Testis (tissue), 3 donors: Measurements from ENCODE around the gene EMC6. TPM values are rescaled to one million over a fixed set of nuclear protein-coding genes. Genes with fewer than 3 reads are reported as not detected.

Experiments used
- DNase-seq: peaks from one replicate; pipeline ENCODE4 v3.0.0-alpha.2; 2019
- H3K27ac ChIP-seq, 2 donors: fragments of 200-600 bp; sonication (generic); one replicate each; pipeline ENCODE4 v1.5.1; 2019
- H3K27me3 ChIP-seq: fragments of 200-600 bp; sonication (generic); one replicate; pipeline ENCODE4 v1.5.1; 2019
- H3K36me3 ChIP-seq: fragments of 200-600 bp; sonication (generic); one replicate; pipeline ENCODE4 v1.5.1; 2017; ENCODE audit warnings: low read depth; ENCODE audit errors: missing control alignments
- H3K4me1 ChIP-seq: fragments of 200-600 bp; sonication (generic); one replicate; pipeline ENCODE4 v1.5.1; 2019
- H3K4me3 ChIP-seq, 2 donors: fragments of 200-600 bp; sonication (generic); one replicate each; pipeline ENCODE4 v1.5.1; 2017 to 2019
- H3K9me3 ChIP-seq: fragments of 200-600 bp; sonication (generic); one replicate; pipeline ENCODE4 v1.5.1; 2017
- POLR2A ChIP-seq: fragments of 450-650 bp; IDR thresholded peaks from one replicate; pipeline ENCODE4 v1.6.1; 2017; ENCODE audit warnings: antibody characterized with exemption, mild to moderate bottlenecking, moderate library complexity
- WGBS, 2 donors: methylation state at CpG; one replicate each; pipeline ENCODE4 v1.1.5; 2018; 5-methylcytosine and 5-hydroxymethylcytosine counted together
- intact Hi-C: fragments of 100-400 bp; cut with DNase I; formaldehyde crosslinking; loops from one replicate; pipeline ENCODE4 v1.15.1; 2023; ENCODE audit warnings: low total_unique reads
- polyA plus RNA-seq: library from polyadenylated mRNA; stranded (reverse); fragments of 350-450 nt; fragmentation: Illumina TruSeq; extraction: RNeasy Lipid Tissue Mini Kit (QIAGEN cat#74804); gene quantifications from one replicate; pipeline ENCODE4 v1.2.3, GENCODE V29; 2014; ENCODE audit warnings: low read depth, low replicate concordance; ENCODE audit not compliant: insufficient read depth
- total RNA-seq, 2 donors: library from RNA; depleted of rRNA; stranded (reverse); fragments of >200 nt; gene quantifications; one replicate each; pipeline ENCODE4 v1.2.3, GENCODE V29; 2016
- TF ChIP-seq, protein P1 (sequence below), 3 experiments: fragments of 450-650 bp in 2 of 3; fragments of 200-600 bp in 1 of 3; sonication (generic) in 1 of 3; IDR thresholded peaks; one replicate each; pipeline ENCODE4 v1.5.1; 2016 to 2019; ENCODE audit warnings: antibody characterized with exemption in 3 of 3, mild to moderate bottlenecking in 2 of 3, moderate library complexity in 1 of 3

Gene EMC6
- total and polyA plus RNA-seq, 3 donors from 2014 or later = 39.0 to 74.1 (median 46.5) TPM

DNA sequence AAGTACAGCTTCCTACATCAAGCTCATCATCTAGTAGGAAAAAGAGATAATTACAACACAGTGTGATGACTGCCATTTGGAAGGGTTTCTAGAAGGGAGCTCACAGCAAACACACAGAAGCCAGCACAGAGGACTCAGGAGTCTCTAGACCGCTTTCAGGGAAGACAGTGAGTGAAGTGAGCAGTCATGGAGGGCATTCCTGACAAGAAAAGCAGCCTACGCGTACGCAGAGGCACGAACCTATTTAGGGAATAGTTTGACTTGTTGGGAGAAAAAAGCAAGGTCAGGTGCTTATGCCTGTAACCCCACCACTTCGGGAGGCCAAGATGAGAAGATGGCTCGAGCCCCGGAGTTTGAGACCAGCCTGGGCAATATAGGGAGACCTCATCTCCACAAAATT is 46.7 kb downstream of the EMC6 start:
- Histone ChIP-seq H3K4me3 (no peak overlapping the region), H3K9me3 (no peaks in the 10 kb centered on the region), H3K27me3 (no peaks in the 10 kb centered on the region), H3K27ac (no peak overlapping the region), H3K36me3 (no peaks in the 10 kb centered on the region), H3K4me1 (no peaks in the 10 kb centered on the region)
- TF ChIP-seq, protein P1, sequence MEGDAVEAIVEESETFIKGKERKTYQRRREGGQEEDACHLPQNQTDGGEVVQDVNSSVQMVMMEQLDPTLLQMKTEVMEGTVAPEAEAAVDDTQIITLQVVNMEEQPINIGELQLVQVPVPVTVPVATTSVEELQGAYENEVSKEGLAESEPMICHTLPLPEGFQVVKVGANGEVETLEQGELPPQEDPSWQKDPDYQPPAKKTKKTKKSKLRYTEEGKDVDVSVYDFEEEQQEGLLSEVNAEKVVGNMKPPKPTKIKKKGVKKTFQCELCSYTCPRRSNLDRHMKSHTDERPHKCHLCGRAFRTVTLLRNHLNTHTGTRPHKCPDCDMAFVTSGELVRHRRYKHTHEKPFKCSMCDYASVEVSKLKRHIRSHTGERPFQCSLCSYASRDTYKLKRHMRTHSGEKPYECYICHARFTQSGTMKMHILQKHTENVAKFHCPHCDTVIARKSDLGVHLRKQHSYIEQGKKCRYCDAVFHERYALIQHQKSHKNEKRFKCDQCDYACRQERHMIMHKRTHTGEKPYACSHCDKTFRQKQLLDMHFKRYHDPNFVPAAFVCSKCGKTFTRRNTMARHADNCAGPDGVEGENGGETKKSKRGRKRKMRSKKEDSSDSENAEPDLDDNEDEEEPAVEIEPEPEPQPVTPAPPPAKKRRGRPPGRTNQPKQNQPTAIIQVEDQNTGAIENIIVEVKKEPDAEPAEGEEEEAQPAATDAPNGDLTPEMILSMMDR (IDR thresholded peaks at IDR 0.05) = no peak
- no peak for TF ChIP-seq POLR2A
- 82 to 92% methylated on average over 8 of the region's 8 CpGs for WGBS, 2 donors
- intact Hi-C loops = no loop called here
- no peak for DNase-seq

DNA sequence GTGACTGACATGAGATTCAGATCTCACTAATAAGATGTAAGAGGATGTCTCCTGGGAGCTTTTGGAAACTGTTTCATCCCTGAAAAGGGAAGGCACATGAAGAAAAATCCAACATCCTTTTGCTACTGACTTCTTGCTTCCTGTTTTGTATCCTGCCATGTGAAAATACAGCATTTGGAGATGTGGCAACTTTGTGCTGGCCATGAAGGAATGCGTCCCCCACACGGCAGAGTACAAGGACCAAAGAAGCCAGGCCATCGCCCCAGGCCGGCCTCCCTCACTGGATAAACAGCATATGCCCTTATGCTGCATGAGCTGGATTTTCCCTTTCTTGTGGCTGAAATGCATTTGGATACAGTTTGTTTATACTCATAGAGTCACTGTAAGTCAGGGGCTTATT is 49.6 kb downstream of the EMC6 start:
- no peak for DNase-seq
- H3K4me3 ChIP-seq = no peak overlapping the region
- H3K9me3 ChIP-seq = no peaks in the 10 kb centered on the region
- TF ChIP-seq, protein P1 (IDR thresholded peaks at IDR 0.05) = no peak
- TF ChIP-seq POLR2A = no peak
- H3K36me3 ChIP-seq = no peaks in the 10 kb centered on the region
- no peak overlapping the region for H3K27ac ChIP-seq
- peaks cover 7% of the 10 kb centered on the region for H3K4me1 ChIP-seq
- intact Hi-C loops = no loop called here
- WGBS, 2 donors = 76 to 86% methylated on average over 4 of the region's 4 CpGs
- H3K27me3 ChIP-seq = no peaks in the 10 kb centered on the region

DNA sequence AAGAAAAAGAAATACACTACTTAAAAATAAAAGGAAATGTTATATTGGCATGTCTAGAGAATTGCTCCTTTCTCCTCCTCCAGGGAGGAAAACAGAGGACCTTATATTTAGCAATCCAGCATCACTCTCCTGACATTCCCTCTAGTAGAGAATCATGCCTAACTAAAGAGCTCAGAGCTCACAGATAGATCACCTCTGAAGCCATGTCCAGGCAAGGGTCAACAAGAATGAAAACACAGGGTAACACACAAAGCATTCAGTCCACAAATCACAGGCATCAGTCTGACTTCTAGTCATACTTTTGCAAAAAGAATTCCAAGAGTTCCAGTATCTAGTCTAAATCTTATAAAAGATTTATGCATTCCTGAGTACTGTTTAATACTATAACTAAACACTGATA is 50.7 kb downstream of the EMC6 start:
- TF ChIP-seq, protein P1 (IDR thresholded peaks at IDR 0.05) = no peak
- no peak for TF ChIP-seq POLR2A
- no peak overlapping the region for H3K27ac ChIP-seq
- H3K9me3 ChIP-seq = no peaks in the 10 kb centered on the region
- H3K4me3 ChIP-seq = no peak overlapping the region
- intact Hi-C loops = no loop called here
- DNase-seq = no peak
- no peaks in the 10 kb centered on the region for H3K36me3 ChIP-seq
- H3K27me3 ChIP-seq = no peaks in the 10 kb centered on the region
- H3K4me1 ChIP-seq = peaks cover 10% of the 10 kb centered on the region

Other genes with a start within 250 kb of the EMC6 start
- gene OR1E2, start 235.0 kb upstream of the EMC6 start, total RNA-seq = under 1 TPM; 0.79 to 0.93 TPM
- not detected for gene OR1E2, start 235.0 kb upstream of the EMC6 start, polyA plus RNA-seq
- gene SPATA22, start 197.0 kb upstream of the EMC6 start, total RNA-seq = 100 to 1,000 TPM; 100 to 114 TPM
- gene SPATA22, start 197.0 kb upstream of the EMC6 start, polyA plus RNA-seq = 368 TPM
- 1 to 10 TPM; 5.0 to 6.1 TPM for gene ASPA, start 192.8 kb upstream of the EMC6 start, total RNA-seq
- 16.1 TPM for gene ASPA, start 192.8 kb upstream of the EMC6 start, polyA plus RNA-seq
- 10 to 100 TPM; 19.8 to 37.2 TPM for gene TRPV3, start 111.0 kb upstream of the EMC6 start, total RNA-seq
- 6.6 TPM for gene TRPV3, start 111.0 kb upstream of the EMC6 start, polyA plus RNA-seq
- 10 to 100 TPM; 11.4 to 11.5 TPM for gene TRPV1, start 59.4 kb upstream of the EMC6 start, total RNA-seq
- 5.1 TPM for gene TRPV1, start 59.4 kb upstream of the EMC6 start, polyA plus RNA-seq
- gene SHPK, start 32.6 kb upstream of the EMC6 start, total RNA-seq = 10 to 100 TPM; 23.6 to 33.8 TPM
- gene SHPK, start 32.6 kb upstream of the EMC6 start, polyA plus RNA-seq = 9.0 TPM
- 10 to 100 TPM; 43.8 to 57.3 TPM for gene CTNS, start 32.1 kb upstream of the EMC6 start, total RNA-seq
- 50.4 TPM for gene CTNS, start 32.1 kb upstream of the EMC6 start, polyA plus RNA-seq
- gene TAX1BP3, start 234 bp upstream of the EMC6 start, total RNA-seq = 100 to 1,000 TPM; 150 to 212 TPM
- gene TAX1BP3, start 234 bp upstream of the EMC6 start, polyA plus RNA-seq = 93.6 TPM
- gene P2RX5, start 27.3 kb downstream of the EMC6 start, total RNA-seq = 1 to 10 TPM; 2.0 to 3.0 TPM
- gene P2RX5, start 27.3 kb downstream of the EMC6 start, polyA plus RNA-seq = 3.7 TPM
- gene HASPIN, start 55.1 kb downstream of the EMC6 start, total RNA-seq = 10 to 100 TPM; 14.9 to 16.7 TPM
- 20.5 TPM for gene HASPIN, start 55.1 kb downstream of the EMC6 start, polyA plus RNA-seq
- gene ITGAE, start 132.4 kb downstream of the EMC6 start, total RNA-seq = 10 to 100 TPM; 13.1 to 16.1 TPM
- 46.7 TPM for gene ITGAE, start 132.4 kb downstream of the EMC6 start, polyA plus RNA-seq
- 10 to 100 TPM; 37.2 to 37.7 TPM for gene NCBP3, start 177.4 kb downstream of the EMC6 start, total RNA-seq
- gene NCBP3, start 177.4 kb downstream of the EMC6 start, polyA plus RNA-seq = 61.6 TPM
- gene CAMKK1, start 224.2 kb downstream of the EMC6 start, total RNA-seq = 10 to 100 TPM; 19.7 to 21.6 TPM
- gene CAMKK1, start 224.2 kb downstream of the EMC6 start, polyA plus RNA-seq = 18.5 TPM
- 10 to 100 TPM in 1 of 2 donors, 1 to 10 TPM in 1; 5.0 to 15.2 TPM for gene P2RX1, start 247.7 kb downstream of the EMC6 start, total RNA-seq
- 2.5 TPM for gene P2RX1, start 247.7 kb downstream of the EMC6 start, polyA plus RNA-seq